ENCODE data around the gene UBE3A. TPM values are rescaled to one million over a fixed set of nuclear protein-coding genes. Genes with fewer than 3 reads are reported as not detected.

Gene UBE3A
- total RNA-seq, 1 donor from 2014 or later: 88.0 TPM

DNA sequence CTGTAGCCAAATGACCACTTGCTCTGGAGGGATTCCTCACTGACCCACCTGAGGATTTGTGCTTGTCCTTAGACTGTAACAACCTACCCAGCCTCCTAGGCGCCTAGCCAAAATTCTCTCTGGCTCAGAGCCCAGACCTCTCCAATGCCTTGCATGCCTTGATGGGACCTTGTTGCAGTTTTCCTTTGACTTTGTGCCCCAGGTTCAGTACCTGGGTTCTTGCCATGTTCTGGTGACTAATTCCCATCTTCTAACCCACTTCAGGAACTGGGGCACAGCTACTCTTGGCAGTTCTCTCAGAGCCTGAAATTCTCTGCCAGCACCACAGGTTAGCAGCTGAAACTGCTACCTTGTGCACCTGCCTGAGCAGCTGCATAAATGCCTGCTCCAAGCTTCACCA, 27.0 kb upstream of the UBE3A start:
- H3K36me3 Mint-ChIP-seq (ENCODE audit: unreplicated experiment): no peaks in the 10 kb centered on the region
- H3K4me1 Mint-ChIP-seq (ENCODE audit: unreplicated experiment): no peaks in the 10 kb centered on the region
- no peak overlapping the region for H3K27ac Mint-ChIP-seq (ENCODE audit: unreplicated experiment)
- H3K9me3 Mint-ChIP-seq (ENCODE audit: unreplicated experiment): peaks cover 8% of the 10 kb centered on the region
- TF ChIP-seq, protein P1, sequence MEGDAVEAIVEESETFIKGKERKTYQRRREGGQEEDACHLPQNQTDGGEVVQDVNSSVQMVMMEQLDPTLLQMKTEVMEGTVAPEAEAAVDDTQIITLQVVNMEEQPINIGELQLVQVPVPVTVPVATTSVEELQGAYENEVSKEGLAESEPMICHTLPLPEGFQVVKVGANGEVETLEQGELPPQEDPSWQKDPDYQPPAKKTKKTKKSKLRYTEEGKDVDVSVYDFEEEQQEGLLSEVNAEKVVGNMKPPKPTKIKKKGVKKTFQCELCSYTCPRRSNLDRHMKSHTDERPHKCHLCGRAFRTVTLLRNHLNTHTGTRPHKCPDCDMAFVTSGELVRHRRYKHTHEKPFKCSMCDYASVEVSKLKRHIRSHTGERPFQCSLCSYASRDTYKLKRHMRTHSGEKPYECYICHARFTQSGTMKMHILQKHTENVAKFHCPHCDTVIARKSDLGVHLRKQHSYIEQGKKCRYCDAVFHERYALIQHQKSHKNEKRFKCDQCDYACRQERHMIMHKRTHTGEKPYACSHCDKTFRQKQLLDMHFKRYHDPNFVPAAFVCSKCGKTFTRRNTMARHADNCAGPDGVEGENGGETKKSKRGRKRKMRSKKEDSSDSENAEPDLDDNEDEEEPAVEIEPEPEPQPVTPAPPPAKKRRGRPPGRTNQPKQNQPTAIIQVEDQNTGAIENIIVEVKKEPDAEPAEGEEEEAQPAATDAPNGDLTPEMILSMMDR (IDR thresholded peaks at IDR 0.05): no peak
- DNase-seq (ENCODE audit: extremely low spot score, unreplicated experiment): no peak
- H3K27me3 Mint-ChIP-seq (ENCODE audit: unreplicated experiment): no peaks in the 10 kb centered on the region
- H3K4me3 Mint-ChIP-seq (ENCODE audit: unreplicated experiment): no peak overlapping the region

DNA sequence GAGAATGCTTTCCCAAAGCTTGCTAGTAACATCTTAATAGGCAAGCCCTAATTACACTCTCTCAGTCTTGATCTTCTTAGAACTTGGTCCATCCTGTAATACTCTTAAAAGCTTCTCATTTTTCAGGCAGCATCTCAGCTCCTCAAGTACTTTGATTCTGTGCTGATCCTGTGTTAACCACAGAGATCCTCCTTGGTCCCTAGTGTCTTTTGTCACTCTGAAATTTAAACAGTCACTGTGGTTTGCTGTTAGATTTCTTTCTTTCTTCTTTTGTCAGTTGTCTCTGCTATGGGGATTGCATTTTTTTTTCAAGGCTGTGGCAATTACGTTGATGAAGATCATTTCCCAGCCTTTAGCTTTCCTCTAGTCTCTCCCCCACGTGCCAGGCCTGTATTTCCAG, 26.0 kb upstream of the UBE3A start:
- H3K9me3 Mint-ChIP-seq (ENCODE audit: unreplicated experiment): peaks cover 5% of the 10 kb centered on the region
- TF ChIP-seq, protein P1 (IDR thresholded peaks at IDR 0.05): no peak
- H3K27ac Mint-ChIP-seq (ENCODE audit: unreplicated experiment): no peak overlapping the region
- H3K36me3 Mint-ChIP-seq (ENCODE audit: unreplicated experiment): no peaks in the 10 kb centered on the region
- H3K4me1 Mint-ChIP-seq (ENCODE audit: unreplicated experiment): no peaks in the 10 kb centered on the region
- H3K4me3 Mint-ChIP-seq (ENCODE audit: unreplicated experiment): no peak overlapping the region
- no peak for DNase-seq (ENCODE audit: extremely low spot score, unreplicated experiment)
- H3K27me3 Mint-ChIP-seq (ENCODE audit: unreplicated experiment): no peaks in the 10 kb centered on the region

DNA sequence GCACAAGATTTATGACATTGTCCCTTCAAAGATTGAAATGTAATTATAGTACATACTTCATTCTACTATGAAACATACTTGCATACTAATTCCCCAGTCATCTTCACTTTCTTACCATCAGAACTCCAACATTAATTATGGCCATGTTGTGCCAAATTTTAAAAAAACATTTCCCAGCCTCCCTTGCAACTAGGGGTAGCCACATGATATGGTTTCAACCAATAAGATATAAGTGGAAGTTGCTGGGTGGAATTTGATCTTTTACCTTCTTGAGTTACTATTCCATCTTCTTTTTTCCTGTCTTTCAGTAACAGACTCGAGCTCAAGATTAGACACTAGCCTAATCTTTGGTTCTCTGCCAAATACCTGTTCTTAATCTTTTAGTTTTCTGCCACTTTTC, 25.6 kb upstream of the UBE3A start:
- peaks cover 5% of the 10 kb centered on the region for H3K9me3 Mint-ChIP-seq (ENCODE audit: unreplicated experiment)
- no peak overlapping the region for H3K4me3 Mint-ChIP-seq (ENCODE audit: unreplicated experiment)
- no peaks in the 10 kb centered on the region for H3K4me1 Mint-ChIP-seq (ENCODE audit: unreplicated experiment)
- TF ChIP-seq, protein P1 (IDR thresholded peaks at IDR 0.05): no peak
- DNase-seq (ENCODE audit: extremely low spot score, unreplicated experiment): no peak
- H3K27me3 Mint-ChIP-seq (ENCODE audit: unreplicated experiment): no peaks in the 10 kb centered on the region
- H3K27ac Mint-ChIP-seq (ENCODE audit: unreplicated experiment): no peak overlapping the region
- H3K36me3 Mint-ChIP-seq (ENCODE audit: unreplicated experiment): no peaks in the 10 kb centered on the region

DNA sequence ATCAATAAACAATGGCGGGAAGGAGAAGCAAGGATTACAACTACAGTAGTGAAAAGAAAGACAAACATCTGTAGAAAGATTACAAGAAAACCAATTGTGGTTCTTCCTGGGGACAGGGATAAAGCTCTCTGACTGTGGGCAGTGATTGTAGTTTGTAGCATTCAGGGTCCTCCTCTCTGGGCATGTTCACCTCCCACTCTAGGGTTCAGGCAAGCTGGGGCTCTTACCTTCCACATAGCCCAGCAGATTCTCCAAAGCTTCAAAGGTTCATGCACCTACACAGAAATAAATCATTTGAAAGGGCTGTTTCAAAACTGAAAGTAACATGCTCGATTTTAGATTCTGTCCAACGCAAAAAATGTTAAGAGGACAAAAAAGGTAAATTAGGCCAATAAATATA, 17.4 kb upstream of the UBE3A start:
- H3K27ac Mint-ChIP-seq (ENCODE audit: unreplicated experiment): no peak overlapping the region
- TF ChIP-seq, protein P1 (IDR thresholded peaks at IDR 0.05): no peak
- no peak overlapping the region for H3K4me3 Mint-ChIP-seq (ENCODE audit: unreplicated experiment)
- peaks cover 13% of the 10 kb centered on the region for H3K9me3 Mint-ChIP-seq (ENCODE audit: unreplicated experiment)
- H3K4me1 Mint-ChIP-seq (ENCODE audit: unreplicated experiment): no peaks in the 10 kb centered on the region
- DNase-seq (ENCODE audit: extremely low spot score, unreplicated experiment): no peak
- no peaks in the 10 kb centered on the region for H3K27me3 Mint-ChIP-seq (ENCODE audit: unreplicated experiment)
- H3K36me3 Mint-ChIP-seq (ENCODE audit: unreplicated experiment): no peaks in the 10 kb centered on the region

DNA sequence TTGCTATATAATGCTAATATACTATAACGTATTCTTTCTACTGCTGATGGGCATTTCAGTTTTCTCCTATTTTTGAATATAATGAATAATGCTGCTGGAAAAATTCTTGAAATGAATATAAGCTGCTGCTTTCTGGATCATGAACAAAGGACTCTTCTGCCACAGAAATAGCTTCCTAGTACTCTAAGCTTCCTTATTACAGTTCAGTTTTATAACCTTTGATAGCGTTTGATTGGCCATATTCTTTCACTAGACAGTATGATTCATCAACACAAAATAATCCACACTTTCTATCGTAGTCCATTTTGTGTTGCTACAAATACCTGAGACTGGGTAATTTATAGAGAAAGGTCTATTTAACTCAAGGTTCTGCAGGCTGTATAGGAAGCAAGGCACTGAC, 16.4 kb upstream of the UBE3A start:
- Mint-ChIP-seq H3K4me1 (ENCODE audit: unreplicated experiment) (no peaks in the 10 kb centered on the region), H3K27me3 (ENCODE audit: unreplicated experiment) (no peaks in the 10 kb centered on the region)

More for the DNA sequence above, 16.4 kb upstream of the UBE3A start:
- Mint-ChIP-seq H3K27ac (ENCODE audit: unreplicated experiment) (no peak overlapping the region), H3K9me3 (ENCODE audit: unreplicated experiment) (peaks cover 17% of the 10 kb centered on the region), H3K4me3 (ENCODE audit: unreplicated experiment) (no peak overlapping the region), H3K36me3 (ENCODE audit: unreplicated experiment) (no peaks in the 10 kb centered on the region)
- no peak for DNase-seq (ENCODE audit: extremely low spot score, unreplicated experiment)
- TF ChIP-seq, protein P1 (IDR thresholded peaks at IDR 0.05): no peak
